ENCODE results near the gene PLIN3. TPM values are rescaled to one million over a fixed set of nuclear protein-coding genes. Genes with fewer than 3 reads are reported as not detected.
"Not testable (repeated sequence)": the region's sequence is repeated elsewhere in the genome, so short reads cannot be mapped to it uniquely, and the experiment has no call there.

PLIN3 gene
- total and polyA plus RNA-seq, 2 donors (not counting 1 experiment from before 2014, with no cell fraction given) = 133 to 191 TPM

DNA sequence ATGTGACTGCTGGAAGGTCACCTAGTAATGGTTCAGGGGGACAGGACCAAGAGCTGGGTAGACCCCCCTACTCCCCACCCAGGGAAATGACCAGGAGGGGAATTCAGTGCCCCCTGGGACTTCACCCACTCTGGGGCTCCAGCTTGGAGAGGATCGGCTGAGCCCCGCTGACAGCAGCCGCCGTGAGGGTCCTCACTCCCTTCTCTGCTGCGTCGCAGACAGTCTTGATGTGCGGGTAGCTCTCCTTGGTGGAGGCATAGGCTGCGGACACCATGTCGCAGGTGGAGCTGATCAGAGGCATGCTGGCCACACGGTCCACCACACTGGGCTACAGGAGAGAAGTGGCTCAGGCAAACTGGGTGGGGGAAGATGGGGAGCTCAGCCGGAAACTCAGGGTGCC lies 7.8 kb downstream of the PLIN3 start:
- Histone ChIP-seq H3K79me2 (ENCODE audit: control insufficient read depth, insufficient read depth, low read length) (peaks cover 32% of the 10 kb centered on the region), H4K20me1 (ENCODE audit: control insufficient read depth, extremely low read depth, insufficient read depth, low read length) (no peaks in the 10 kb centered on the region), H3K4me1 (ENCODE audit: control insufficient read depth, extremely low read depth, insufficient read depth, low read length) (no peaks in the 10 kb centered on the region), H2AFZ (ENCODE audit: low read length) (no peak overlapping the region), H3K27me3 (ENCODE audit: control insufficient read depth, insufficient read depth, low read length) (no peaks in the 10 kb centered on the region), H3K9ac (ENCODE audit: insufficient read depth, low read length) (no peak overlapping the region), H3K4me2 (ENCODE audit: extremely low read depth, insufficient read depth, low read length) (no peak overlapping the region), H3K9me3 (ENCODE audit: control insufficient read depth, insufficient read depth, low read depth, low read length) (no peaks in the 10 kb centered on the region), H3K4me3 (replicated peaks in 1 of 4; ENCODE audit: control extremely low read depth in 1 of 4, insufficient read depth in 1 of 4, low read depth in 3 of 4, low read length in 4 of 4) (no peak overlapping the region), H3K27ac (ENCODE audit: insufficient read depth, low read length) (no peak overlapping the region), H3K36me3 (ENCODE audit: control insufficient read depth, insufficient read depth, low read length) (peaks cover 22% of the 10 kb centered on the region)
- DNase-seq (ENCODE audit: low read depth in 2 of 2) = no peak
- TF ChIP-seq, protein P1, sequence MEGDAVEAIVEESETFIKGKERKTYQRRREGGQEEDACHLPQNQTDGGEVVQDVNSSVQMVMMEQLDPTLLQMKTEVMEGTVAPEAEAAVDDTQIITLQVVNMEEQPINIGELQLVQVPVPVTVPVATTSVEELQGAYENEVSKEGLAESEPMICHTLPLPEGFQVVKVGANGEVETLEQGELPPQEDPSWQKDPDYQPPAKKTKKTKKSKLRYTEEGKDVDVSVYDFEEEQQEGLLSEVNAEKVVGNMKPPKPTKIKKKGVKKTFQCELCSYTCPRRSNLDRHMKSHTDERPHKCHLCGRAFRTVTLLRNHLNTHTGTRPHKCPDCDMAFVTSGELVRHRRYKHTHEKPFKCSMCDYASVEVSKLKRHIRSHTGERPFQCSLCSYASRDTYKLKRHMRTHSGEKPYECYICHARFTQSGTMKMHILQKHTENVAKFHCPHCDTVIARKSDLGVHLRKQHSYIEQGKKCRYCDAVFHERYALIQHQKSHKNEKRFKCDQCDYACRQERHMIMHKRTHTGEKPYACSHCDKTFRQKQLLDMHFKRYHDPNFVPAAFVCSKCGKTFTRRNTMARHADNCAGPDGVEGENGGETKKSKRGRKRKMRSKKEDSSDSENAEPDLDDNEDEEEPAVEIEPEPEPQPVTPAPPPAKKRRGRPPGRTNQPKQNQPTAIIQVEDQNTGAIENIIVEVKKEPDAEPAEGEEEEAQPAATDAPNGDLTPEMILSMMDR (conservative IDR thresholded peaks at IDR 0.05 in 1 of 2, IDR thresholded peaks at IDR 0.05 in 1 of 2; ENCODE audit: low read depth in 1 of 2, low read length in 2 of 2) = no peak
- no peak for TF ChIP-seq EZH2 (IDR thresholded peaks at IDR 0.05; ENCODE audit: low read length, missing control alignments)

DNA sequence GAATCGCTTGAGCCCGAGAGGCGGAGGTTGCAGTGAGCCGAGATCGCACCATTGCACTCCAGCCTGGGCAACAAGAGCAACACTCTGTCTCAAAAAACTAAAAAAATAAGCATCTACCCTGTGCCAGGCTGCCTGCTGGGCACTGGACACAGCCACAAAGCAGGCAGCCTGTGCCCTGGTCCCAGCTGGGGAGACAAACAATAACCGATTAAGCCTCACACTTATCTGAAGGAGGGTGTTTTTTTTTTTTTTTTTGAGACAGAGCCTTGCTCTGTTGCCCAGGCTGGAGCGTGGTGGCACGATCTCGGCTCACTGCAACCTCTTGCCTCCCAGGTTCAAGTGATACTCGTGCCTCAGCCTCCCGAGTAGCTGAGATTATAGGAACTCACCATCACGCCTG lies 11.0 kb downstream of the PLIN3 start:
- H3K36me3 ChIP-seq (ENCODE audit: control insufficient read depth, insufficient read depth, low read length) = peaks cover 28% of the 10 kb centered on the region

DNA sequence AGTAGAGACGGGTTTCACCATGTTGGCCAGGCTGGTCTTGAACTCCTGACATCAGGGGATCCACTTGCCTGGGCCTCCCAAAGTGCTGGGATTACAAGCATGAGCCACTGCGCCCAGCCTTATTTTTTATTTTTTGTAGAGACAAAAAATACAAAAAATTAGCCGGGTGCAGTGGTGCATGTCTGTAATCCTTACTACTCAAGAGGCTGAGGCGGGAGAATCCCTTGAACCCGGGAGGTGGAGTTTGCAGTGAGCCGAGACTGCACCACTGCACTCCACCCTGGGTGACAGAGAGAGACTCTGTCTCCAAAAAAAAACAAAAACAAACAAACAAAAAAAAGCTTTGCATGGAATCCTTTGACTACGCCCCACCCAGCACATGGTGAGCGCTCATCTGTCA lies 14.0 kb downstream of the PLIN3 start:
- not testable (repeated sequence) for H4K20me1 ChIP-seq (ENCODE audit: control insufficient read depth, extremely low read depth, insufficient read depth, low read length); H3K27ac ChIP-seq (ENCODE audit: insufficient read depth, low read length); H3K27me3 ChIP-seq (ENCODE audit: control insufficient read depth, insufficient read depth, low read length); H3K4me1 ChIP-seq (ENCODE audit: control insufficient read depth, extremely low read depth, insufficient read depth, low read length); H2AFZ ChIP-seq (ENCODE audit: low read length); H3K9ac ChIP-seq (ENCODE audit: insufficient read depth, low read length); H3K79me2 ChIP-seq (ENCODE audit: control insufficient read depth, insufficient read depth, low read length); H3K4me2 ChIP-seq (ENCODE audit: extremely low read depth, insufficient read depth, low read length); DNase-seq (ENCODE audit: low read depth in 2 of 2); H3K4me3 ChIP-seq (replicated peaks in 1 of 4; ENCODE audit: control extremely low read depth in 1 of 4, insufficient read depth in 1 of 4, low read depth in 3 of 4, low read length in 4 of 4); H3K9me3 ChIP-seq (ENCODE audit: control insufficient read depth, insufficient read depth, low read depth, low read length)
- H3K36me3 ChIP-seq (ENCODE audit: control insufficient read depth, insufficient read depth, low read length) = peaks cover 26% of the 10 kb centered on the region

More for the DNA sequence above, 11.0 kb downstream of the PLIN3 start:
- not testable (repeated sequence) for H3K27me3 ChIP-seq (ENCODE audit: control insufficient read depth, insufficient read depth, low read length); H2AFZ ChIP-seq (ENCODE audit: low read length); DNase-seq (ENCODE audit: low read depth in 2 of 2); H3K4me1 ChIP-seq (ENCODE audit: control insufficient read depth, extremely low read depth, insufficient read depth, low read length); H4K20me1 ChIP-seq (ENCODE audit: control insufficient read depth, extremely low read depth, insufficient read depth, low read length); H3K4me2 ChIP-seq (ENCODE audit: extremely low read depth, insufficient read depth, low read length); H3K9ac ChIP-seq (ENCODE audit: insufficient read depth, low read length); H3K27ac ChIP-seq (ENCODE audit: insufficient read depth, low read length); H3K9me3 ChIP-seq (ENCODE audit: control insufficient read depth, insufficient read depth, low read depth, low read length); H3K4me3 ChIP-seq (replicated peaks in 1 of 4; ENCODE audit: control extremely low read depth in 1 of 4, insufficient read depth in 1 of 4, low read depth in 3 of 4, low read length in 4 of 4)
- H3K79me2 ChIP-seq (ENCODE audit: control insufficient read depth, insufficient read depth, low read length) = peaks cover 10% of the 10 kb centered on the region

DNA sequence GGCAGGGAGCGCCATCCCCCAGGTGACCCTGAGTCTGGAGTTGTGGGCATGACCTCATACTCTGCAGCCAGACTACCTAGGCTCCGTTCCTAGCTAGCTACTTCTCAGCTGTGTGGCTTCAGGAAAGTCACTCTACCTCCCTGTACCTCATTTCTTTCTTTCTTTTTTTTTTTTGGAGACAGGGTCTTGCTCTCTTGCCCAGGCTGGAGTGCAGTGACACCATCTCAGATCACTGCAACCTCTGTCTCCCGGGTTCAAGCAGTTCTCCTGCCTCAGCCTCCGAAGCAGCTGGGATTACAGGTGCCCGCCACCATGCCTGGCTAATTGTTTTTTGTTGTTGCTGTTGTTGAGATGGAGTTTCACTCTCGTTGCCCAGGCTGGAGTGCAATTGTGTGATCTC lies 15.0 kb downstream of the PLIN3 start:
- H3K9ac ChIP-seq (ENCODE audit: insufficient read depth, low read length) = no peak overlapping the region
- H3K27ac ChIP-seq (ENCODE audit: insufficient read depth, low read length) = no peak overlapping the region
- no peaks in the 10 kb centered on the region for H3K27me3 ChIP-seq (ENCODE audit: control insufficient read depth, insufficient read depth, low read length)
- H3K9me3 ChIP-seq (ENCODE audit: control insufficient read depth, insufficient read depth, low read depth, low read length) = no peaks in the 10 kb centered on the region
- H3K4me2 ChIP-seq (ENCODE audit: extremely low read depth, insufficient read depth, low read length) = no peak overlapping the region
- no peaks in the 10 kb centered on the region for H3K4me1 ChIP-seq (ENCODE audit: control insufficient read depth, extremely low read depth, insufficient read depth, low read length)
- no peaks in the 10 kb centered on the region for H3K79me2 ChIP-seq (ENCODE audit: control insufficient read depth, insufficient read depth, low read length)
- H4K20me1 ChIP-seq (ENCODE audit: control insufficient read depth, extremely low read depth, insufficient read depth, low read length) = no peaks in the 10 kb centered on the region
- no peak for DNase-seq (ENCODE audit: low read depth in 2 of 2)
- no peak overlapping the region for H3K4me3 ChIP-seq (replicated peaks in 1 of 4; ENCODE audit: control extremely low read depth in 1 of 4, insufficient read depth in 1 of 4, low read depth in 3 of 4, low read length in 4 of 4)
- TF ChIP-seq, protein P1 (conservative IDR thresholded peaks at IDR 0.05 in 1 of 2, IDR thresholded peaks at IDR 0.05 in 1 of 2; ENCODE audit: low read depth in 1 of 2, low read length in 2 of 2) = no peak
- no peak for TF ChIP-seq EZH2 (IDR thresholded peaks at IDR 0.05; ENCODE audit: low read length, missing control alignments)
- H3K36me3 ChIP-seq (ENCODE audit: control insufficient read depth, insufficient read depth, low read length) = peaks cover 29% of the 10 kb centered on the region
- H2AFZ ChIP-seq (ENCODE audit: low read length) = no peak overlapping the region
